H1 (cell line): Measurements from ENCODE around the gene PRG3. TPM values are rescaled to one million over a fixed set of nuclear protein-coding genes. Genes with fewer than 3 reads are reported as not detected.

Source experiments
- CTCF ChIA-PET: fragments of 300-600 bp; sonication (Branson Sonifier 250); formaldehyde crosslinking; loops from one replicate; lab custom pipeline; 2021; ENCODE audit not compliant: partially characterized antibody; lab: Charles Lee
- POLR2A ChIA-PET: fragments of 300-600 bp; sonication (Branson Sonifier 250); formaldehyde crosslinking; loops from one replicate; lab custom pipeline; 2021; ENCODE audit warnings: inconsistent platforms; ENCODE audit not compliant: partially characterized antibody; lab: Charles Lee
- DNase-seq, 2 experiments: peaks; one replicate each; pipeline versions ENCODE4 v3.0.0 to v3.0.0-alpha.2; 2010 to 2022; ENCODE audit warnings: low spot score in 2 of 2, low read depth in 1 of 2, mixed read lengths in 1 of 2
- FAIRE-seq: peaks from 2 replicates; lab custom pipeline; 2011; peaks lifted over from hg19 to GRCh38; lab: Jason Lieb, UNC
- H2AFZ ChIP-seq: 2 replicates; pipeline ENCODE4 v1.8.1; 2012; ENCODE audit warnings: low read length, inconsistent platforms
- H2AK5ac ChIP-seq: 2 replicates; pipeline ENCODE4 v1.6.1; 2013; ENCODE audit warnings: low read depth, low read length
- H2BK120ac ChIP-seq: replicated peaks from 2 replicates; pipeline ENCODE3; 2013; ENCODE audit warnings: low read depth, low read length, inconsistent platforms
- H2BK12ac ChIP-seq: 2 replicates; pipeline ENCODE4 v1.6.1; 2013; ENCODE audit warnings: low read depth, low read length
- H2BK15ac ChIP-seq: 2 replicates; pipeline ENCODE4 v1.6.1; 2013; ENCODE audit warnings: low read length
- H2BK20ac ChIP-seq: 2 replicates; pipeline ENCODE4 v1.6.1; 2013; ENCODE audit warnings: low read length
- H2BK5ac ChIP-seq: 2 replicates; pipeline ENCODE4 v1.6.1; 2013; ENCODE audit warnings: low read depth, low read length
- H3K14ac ChIP-seq: 2 replicates; pipeline ENCODE4 v1.6.1; 2013; ENCODE audit warnings: inconsistent platforms; ENCODE audit not compliant: insufficient read length
- H3K18ac ChIP-seq: 2 replicates; pipeline ENCODE4 v1.6.1; 2013; ENCODE audit warnings: low read length; ENCODE audit errors: extremely low read depth
- H3K23ac ChIP-seq: 2 replicates; pipeline ENCODE4 v1.6.1; 2013; ENCODE audit warnings: inconsistent platforms; ENCODE audit not compliant: insufficient read length
- H3K23me2 ChIP-seq: 2 replicates; pipeline ENCODE4 v1.6.1; 2013; ENCODE audit warnings: low read depth, low read length
- H3K27ac ChIP-seq: 2 replicates; pipeline ENCODE4 v1.6.1; 2011; ENCODE audit warnings: low read depth, low read length, inconsistent platforms
- H3K27me3 ChIP-seq, 4 experiments: replicated peaks in 1 of 4; 1 replicate in 1 of 4; 2 replicates in 3 of 4; pipeline versions ENCODE4 v1.6.1 to v1.8.1; 2011 to 2013; ENCODE audit warnings: low read length in 3 of 4, mild to moderate bottlenecking in 3 of 4, inconsistent platforms in 2 of 4, mixed read lengths in 2 of 4, moderate library complexity in 1 of 4; ENCODE audit not compliant: control insufficient read depth in 3 of 4, insufficient read depth in 3 of 4; ENCODE audit errors: extremely low read depth in 1 of 4
- H3K36me3 ChIP-seq, 4 experiments: 2 replicates each; pipeline versions ENCODE4 v1.6.1 to v1.8.1; 2011 to 2013; ENCODE audit warnings: mild to moderate bottlenecking in 4 of 4, low read length in 3 of 4, moderate library complexity in 2 of 4, control low read depth in 1 of 4, inconsistent platforms in 1 of 4; ENCODE audit not compliant: insufficient read depth in 4 of 4, control insufficient read depth in 2 of 4
- H3K4ac ChIP-seq: replicated peaks from 2 replicates; pipeline ENCODE3; 2013; ENCODE audit warnings: low read length, low read depth, mixed read lengths, inconsistent platforms; ENCODE audit not compliant: insufficient read length
- H3K4me1 ChIP-seq, 4 experiments: replicated peaks in 1 of 4; 1 replicate in 1 of 4; 2 replicates in 3 of 4; pipeline versions ENCODE4 v1.6.1 to v1.8.1; 2011 to 2013; ENCODE audit warnings: low read length in 3 of 4, inconsistent platforms in 2 of 4, mixed read lengths in 1 of 4; ENCODE audit not compliant: insufficient read depth in 4 of 4, control insufficient read depth in 3 of 4
- H3K4me2 ChIP-seq, 2 experiments: 2 replicates each; pipeline versions ENCODE4 v1.6.1 to v1.8.1; 2011 to 2013; ENCODE audit warnings: low read depth in 2 of 2, low read length in 2 of 2, control low read depth in 1 of 2, inconsistent platforms in 1 of 2, mild to moderate bottlenecking in 1 of 2; ENCODE audit not compliant: insufficient read depth in 1 of 2
- H3K4me3 ChIP-seq, 4 experiments: fragments of 200-600, 300-600 bp in 1 of 4; sonication (generic), shearing (Covaris generic), sonication (Bioruptor Twin) in 1 of 4; 2 replicates each; pipeline versions ENCODE4 v1.5.1 to v1.8.1; 2011 to 2016; ENCODE audit warnings: low read length in 4 of 4, low read depth in 3 of 4, control low read depth in 2 of 4, inconsistent platforms in 2 of 4, mild to moderate bottlenecking in 2 of 4, mixed read lengths in 1 of 4, moderate library complexity in 1 of 4; ENCODE audit not compliant: insufficient read depth in 2 of 4; ENCODE audit errors: extremely low read depth in 1 of 4
- H3K56ac ChIP-seq: replicated peaks from 2 replicates; pipeline ENCODE3; 2013; ENCODE audit warnings: low read depth, mild to moderate bottlenecking, mixed read lengths, low read length, inconsistent platforms; ENCODE audit not compliant: insufficient read length
- H3K79me1 ChIP-seq: 2 replicates; pipeline ENCODE4 v1.6.1; 2013; ENCODE audit warnings: low read depth, low read length, control low read depth
- H3K79me2 ChIP-seq, 2 experiments: 2 replicates each; pipeline versions ENCODE4 v1.6.1 to v1.8.1; 2012 to 2013; ENCODE audit warnings: low read length in 2 of 2, mild to moderate bottlenecking in 2 of 2, inconsistent platforms in 1 of 2; ENCODE audit not compliant: insufficient read depth in 2 of 2, control insufficient read depth in 1 of 2
- H3K9ac ChIP-seq, 4 experiments: replicated peaks in 1 of 4; 1 replicate in 1 of 4; 2 replicates in 3 of 4; pipeline versions ENCODE4 v1.6.1 to v1.8.1; 2011 to 2013; ENCODE audit warnings: low read depth in 3 of 4, low read length in 3 of 4, control low read depth in 2 of 4, mild to moderate bottlenecking in 2 of 4, moderate library complexity in 2 of 4, inconsistent platforms in 1 of 4; ENCODE audit errors: extremely low read depth in 1 of 4
- H3K9me3 ChIP-seq, 2 experiments: 2 replicates each; pipeline versions ENCODE4 v1.6.1 to v1.8.1; 2012 to 2013; ENCODE audit warnings: mild to moderate bottlenecking in 2 of 2, moderate library complexity in 2 of 2, control low read depth in 1 of 2, inconsistent platforms in 1 of 2, low read depth in 1 of 2, low read length in 1 of 2, mixed read lengths in 1 of 2; ENCODE audit not compliant: insufficient read depth in 2 of 2
- H4K20me1 ChIP-seq, 2 experiments: replicated peaks in 1 of 2; 2 replicates each; pipeline versions ENCODE3 to v1.8.1; 2011 to 2013; ENCODE audit warnings: inconsistent platforms in 2 of 2, low read length in 2 of 2, mild to moderate bottlenecking in 1 of 2; ENCODE audit not compliant: insufficient read depth in 2 of 2, control insufficient read depth in 1 of 2
- H4K5ac ChIP-seq: 2 replicates; pipeline ENCODE4 v1.6.1; 2013; ENCODE audit warnings: low read length, low read depth, mixed read lengths, inconsistent platforms; ENCODE audit not compliant: insufficient read length
- H4K8ac ChIP-seq: 2 replicates; pipeline ENCODE4 v1.8.0; 2013; ENCODE audit warnings: mild to moderate bottlenecking, moderate library complexity, low read length, inconsistent platforms; ENCODE audit not compliant: insufficient read depth; ENCODE audit errors: extremely low read depth
- H4K91ac ChIP-seq: replicated peaks from 2 replicates; pipeline ENCODE3; 2013; ENCODE audit warnings: low read length, mixed read lengths, inconsistent platforms; ENCODE audit not compliant: insufficient read length
- POU5F1 ChIP-seq: IDR thresholded peaks from 2 replicates; pipeline ENCODE4 v1.6.1; 2011; ENCODE audit warnings: low read depth, mild to moderate bottlenecking, low read length, moderate library complexity
- SRF ChIP-seq: IDR thresholded peaks from 2 replicates; pipeline ENCODE4 v1.6.1; 2011; ENCODE audit warnings: mild to moderate bottlenecking, low read depth, low read length, moderate library complexity
- WGBS, 2 experiments: shearing (Covaris generic) in 1 of 2; methylation state at CpG; one replicate each; pipeline versions ENCODE4 v1.1.6 to v1.1.7; 2013 to 2015; ENCODE audit warnings: low lambda C conversion rate in 2 of 2, mixed read lengths in 2 of 2, inconsistent platforms in 1 of 2, low coverage in 1 of 2, missing lambda C conversion rate in 1 of 2; ENCODE audit not compliant: insufficient replicate concordance in 2 of 2, insufficient coverage in 1 of 2, insufficient read length in 1 of 2; ENCODE audit errors: extremely low coverage in 1 of 2, missing lambda C conversion rate in 1 of 2; 5-methylcytosine and 5-hydroxymethylcytosine counted together
- polyA plus RNA-seq, 7 experiments: library from polyadenylated mRNA; depleted of rRNA in 3 of 7; stranded (reverse) in 5 of 7; unstranded in 2 of 7; fragments of >200 nt in 5 of 7; fragments of 200-250 nt in 2 of 7; gene quantifications; 1 replicate in 5 of 7; 2 replicates in 1 of 7; 4 replicates in 1 of 7; pipeline versions ENCODE4 v1.2.1 to v1.2.3, GENCODE V29; 2011 to 2013; ENCODE audit warnings: missing spikeins in 2 of 7, mixed read lengths in 2 of 7
- total RNA-seq: library from RNA; stranded (reverse); fragmentation: NEBNext Ultra II Directional; extraction: Animal tissue kit (Norgen Biotek cat#: 25700); gene quantifications from 2 replicates; pipeline ENCODE4 v1.2.1, GENCODE V29; 2021

PRG3 gene
- total and polyA plus RNA-seq, 2 of the 8 experiments (the other 6 are each of a cell fraction or from before 2014, with no cell fraction given) = not detected

- H2BK120ac ChIP-seq = no peak overlapping the region
- DNase-seq (no peak), FAIRE-seq (no peak)
- H3K9ac ChIP-seq = no peak overlapping the region
- ChIA-PET CTCF (no interaction called here), POLR2A (no interaction called here)
- peaks cover under 1 to 7% (median 3%) of the 10 kb centered on the region in 4 experiments; a peak in 5 of 7 replicates for H3K4me1 ChIP-seq
- 95% methylated on average over 6 of the region's 6 CpGs; no CpG with 5 or more reads in 1 of the 2 experiments for WGBS, 2 experiments
- H3K36me3 ChIP-seq = no peaks in the 10 kb centered on the region
- H3K18ac ChIP-seq = no peak overlapping the region
- no peak overlapping the region for H3K4me3 ChIP-seq
- H4K8ac ChIP-seq = no peak overlapping the region
- no peaks in the 10 kb centered on the region for H3K9me3 ChIP-seq
- no peak overlapping the region for H3K4me2 ChIP-seq
- peak overlapping the region; percentile 68; the same call in 1 of the 2 replicates for H2BK12ac ChIP-seq
- no peak overlapping the region for H2AFZ ChIP-seq
- no peaks in the 10 kb centered on the region for H4K20me1 ChIP-seq
- no peak overlapping the region for H3K4ac ChIP-seq
- H3K56ac ChIP-seq = no peak overlapping the region
- H3K27ac ChIP-seq = no peak overlapping the region
- peaks cover under 1% of the 10 kb centered on the region; the same call in 1 of the 2 replicates for H3K23me2 ChIP-seq
- H2BK20ac ChIP-seq = no peak overlapping the region
- H2BK5ac ChIP-seq = no peak overlapping the region
- no peaks in the 10 kb centered on the region for H3K79me2 ChIP-seq
- no peak overlapping the region for H4K5ac ChIP-seq
- no peak overlapping the region for H3K23ac ChIP-seq
- no peak overlapping the region for H3K14ac ChIP-seq
- H2BK15ac ChIP-seq = peak overlapping the region; percentile 98
- no peaks in the 10 kb centered on the region for H3K79me1 ChIP-seq
- no peak overlapping the region for H4K91ac ChIP-seq
- no peaks in the 10 kb centered on the region; a peak in 2 of 7 replicates for H3K27me3 ChIP-seq
- peak overlapping the region; percentile 85; the same call in 1 of the 2 replicates for H2AK5ac ChIP-seq
- TF ChIP-seq SRF (no peak), POU5F1 (no peak)
These were observed 26.3 kb downstream of the PRG3 start for GRCh38 chr11:57354699-57355098.
